Esophagus squamous epithelium (tissue), 5 donors: Measurements from ENCODE around the gene CCDC136. TPM values are rescaled to one million over a fixed set of nuclear protein-coding genes. Genes with fewer than 3 reads are reported as not detected.

ENCODE experiments used
- DNase-seq: peaks from one replicate; lab custom pipeline; 2025; lab: John Stamatoyannopoulos, UW
- H3K27ac ChIP-seq, 4 donors: fragments of 200-600 bp; sonication (generic); one replicate each; pipeline ENCODE4 v1.5.1; 2016 to 2019; ENCODE audit warnings: mild to moderate bottlenecking in 1 of 4
- H3K27me3 ChIP-seq, 4 donors: fragments of 200-600 bp; sonication (generic); 1 replicate in 3 of 4; 2 replicates in 1 of 4; pipeline versions ENCODE4 v1.5.1 to v1.6.0; 2017 to 2021; ENCODE audit warnings: antibody characterized with exemption in 1 of 4
- H3K36me3 ChIP-seq, 3 donors: fragments of 200-600 bp; sonication (generic); one replicate each; pipeline ENCODE4 v1.5.1; 2016 to 2019
- H3K4me1 ChIP-seq, 3 donors: fragments of 200-600 bp; sonication (generic); one replicate each; pipeline ENCODE4 v1.5.1; 2017 to 2019
- H3K4me3 ChIP-seq, 4 donors: fragments of 200-600 bp; sonication (generic); 1 replicate in 3 of 4; 2 replicates in 1 of 4; pipeline ENCODE4 v1.5.1; 2016 to 2019; ENCODE audit warnings: mild to moderate bottlenecking in 2 of 4, moderate library complexity in 1 of 4
- H3K9me3 ChIP-seq, 3 donors: fragments of 200-600 bp; sonication (generic); one replicate each; pipeline ENCODE4 v1.5.1; 2016 to 2019
- CTCF ChIP-seq, 6 experiments: fragments of 450-650 bp in 4 of 6; fragments of 200-600 bp in 2 of 6; sonication (generic) in 2 of 6; IDR thresholded peaks; one replicate each; pipeline ENCODE4 v1.5.1; 2016 to 2019; ENCODE audit warnings: antibody characterized with exemption in 6 of 6, mild to moderate bottlenecking in 4 of 6, moderate library complexity in 4 of 6
- POLR2A ChIP-seq, 4 donors: fragments of 450-650 bp; IDR thresholded peaks; one replicate each; pipeline ENCODE4 v1.6.1; 2017; ENCODE audit warnings: antibody characterized with exemption in 4 of 4, mild to moderate bottlenecking in 4 of 4, moderate library complexity in 3 of 4
- WGBS, 2 donors: methylation state at CpG; one replicate each; pipeline ENCODE4 v1.1.5; 2018; 5-methylcytosine and 5-hydroxymethylcytosine counted together
- intact Hi-C: fragments of 100-400 bp; cut with DNase I; formaldehyde crosslinking; loops from one replicate; pipeline ENCODE4 v1.15.0; 2022
- total RNA-seq, 4 donors: library from RNA; depleted of rRNA; stranded (reverse); fragments of >200 nt; gene quantifications; one replicate each; pipeline ENCODE4 v1.1.0, GENCODE V29; 2016
- donor health status: DM: yes; HTN: yes; CAD: no.

The CCDC136 gene
- total RNA-seq, 4 donors from 2014 or later: 0.09 to 5.1 (median 2.2) TPM

- intact Hi-C loops: no loop called here
- 81 to 89% methylated on average over 5 to 7 of the region's 8 CpGs for WGBS, 2 donors
- peaks cover 9 to 34% (median 9%) of the 10 kb centered on the region in 3 donors for H3K4me1 ChIP-seq
- H3K36me3 ChIP-seq: no peaks in the 10 kb centered on the region
- no peak for TF ChIP-seq POLR2A (IDR thresholded peaks at IDR 0.05)
- no peak for TF ChIP-seq CTCF (IDR thresholded peaks at IDR 0.05)
- H3K27ac ChIP-seq: no peak overlapping the region
- H3K27me3 ChIP-seq: peaks cover 0 to 27% (median 2%) of the 10 kb centered on the region in 4 donors
- H3K9me3 ChIP-seq: no peaks in the 10 kb centered on the region
- no peak overlapping the region for H3K4me3 ChIP-seq
- DNase-seq: no peak
Observed at GRCh38 chr7:128794436-128794835, 2.7 kb downstream of the CCDC136 start.

GRCh38 chr7:128795129-128795528, 3.4 kb downstream of the CCDC136 start:
- intact Hi-C loops: no loop called here
- Histone ChIP-seq H3K9me3 (no peaks in the 10 kb centered on the region), H3K27me3 (peaks cover 0 to 27% (median 2%) of the 10 kb centered on the region in 4 donors), H3K4me3 (no peak overlapping the region), H3K27ac (no peak overlapping the region), H3K4me1 (peaks cover 9 to 33% (median 9%) of the 10 kb centered on the region in 3 donors), H3K36me3 (no peaks in the 10 kb centered on the region)
- TF ChIP-seq POLR2A (IDR thresholded peaks at IDR 0.05): no peak
- TF ChIP-seq CTCF (IDR thresholded peaks at IDR 0.05): no peak
- 70 to 88% methylated on average over 1 to 4 of the region's 4 CpGs for WGBS, 2 donors
- no peak for DNase-seq

GRCh38 chr7:128796327-128796726, 4.6 kb downstream of the CCDC136 start:
- 49 to 53% methylated on average over 5 of the region's 5 CpGs for WGBS, 2 donors
- Histone ChIP-seq H3K36me3 (no peaks in the 10 kb centered on the region), H3K27ac (no peak overlapping the region), H3K4me3 (no peak overlapping the region), H3K9me3 (no peaks in the 10 kb centered on the region), H3K4me1 (peaks cover 9 to 21% (median 9%) of the 10 kb centered on the region in 3 donors), H3K27me3 (peaks cover 0 to 15% (median 2%) of the 10 kb centered on the region in 4 donors)
- no peak for TF ChIP-seq CTCF (IDR thresholded peaks at IDR 0.05)
- no peak for TF ChIP-seq POLR2A (IDR thresholded peaks at IDR 0.05)
- intact Hi-C loops: no loop called here
- DNase-seq: no peak

- no peaks in the 10 kb centered on the region for H3K4me1 ChIP-seq
- H3K27me3 ChIP-seq: no peaks in the 10 kb centered on the region
- no peak for DNase-seq
- no peak overlapping the region for H3K4me3 ChIP-seq
- 82 to 100% methylated on average over 2 of the region's 2 CpGs for WGBS, 2 donors
- no peaks in the 10 kb centered on the region for H3K36me3 ChIP-seq
- TF ChIP-seq POLR2A (IDR thresholded peaks at IDR 0.05) (no peak), CTCF (IDR thresholded peaks at IDR 0.05) (no peak)
- intact Hi-C loops: no loop called here
- H3K27ac ChIP-seq: no peak overlapping the region
- H3K9me3 ChIP-seq: no peaks in the 10 kb centered on the region
Observed at GRCh38 chr7:128799451-128799850, 7.7 kb downstream of the CCDC136 start.

- WGBS, 2 donors: 68 to 80% methylated on average over 2 to 3 of the region's 3 CpGs
- H3K4me3 ChIP-seq: no peak overlapping the region
- DNase-seq: no peak
- H3K27me3 ChIP-seq: no peaks in the 10 kb centered on the region
- intact Hi-C loops: no loop called here
- peaks cover 0 to 6% (median 0%) of the 10 kb centered on the region in 3 donors for H3K36me3 ChIP-seq
- H3K9me3 ChIP-seq: no peaks in the 10 kb centered on the region
- no peak overlapping the region for H3K27ac ChIP-seq
- TF ChIP-seq CTCF (IDR thresholded peaks at IDR 0.05) (no peak), POLR2A (IDR thresholded peaks at IDR 0.05) (no peak)
- H3K4me1 ChIP-seq: no peaks in the 10 kb centered on the region
Observed at GRCh38 chr7:128800567-128800966, 8.8 kb downstream of the CCDC136 start.
